ENCODE results near the gene KCNIP1.
"Not testable (repeated sequence)": the region's sequence is repeated elsewhere in the genome, so short reads cannot be mapped to it uniquely, and the experiment has no call there.

KCNIP1 gene

GRCh38 chr5:170545313-170545712 is 41.5 kb downstream of the KCNIP1 start:
- no peak overlapping the region for H3K4me3 ChIP-seq (ENCODE audit: control insufficient read depth, low read depth, low read length)
- TF ChIP-seq CTCF (conservative IDR thresholded peaks at IDR 0.05; ENCODE audit: control insufficient read depth, insufficient read depth, low read depth, low read length) = no peak
- DNase-seq (ENCODE audit: low read depth) = no peak

- no peak overlapping the region for H3K4me3 ChIP-seq (ENCODE audit: control insufficient read depth, low read depth, low read length)
- no peak for DNase-seq (ENCODE audit: low read depth)
- TF ChIP-seq CTCF (conservative IDR thresholded peaks at IDR 0.05; ENCODE audit: control insufficient read depth, insufficient read depth, low read depth, low read length) = no peak
Measured at GRCh38 chr5:170545811-170546210, 42.0 kb downstream of the KCNIP1 start.

GRCh38 chr5:170546282-170546681 is 42.5 kb downstream of the KCNIP1 start:
- DNase-seq (ENCODE audit: low read depth) = no peak
- no peak for TF ChIP-seq CTCF (conservative IDR thresholded peaks at IDR 0.05; ENCODE audit: control insufficient read depth, insufficient read depth, low read depth, low read length)

GRCh38 chr5:170550382-170550781 is 46.6 kb downstream of the KCNIP1 start:
- DNase-seq (ENCODE audit: low read depth); H3K4me3 ChIP-seq (ENCODE audit: control insufficient read depth, low read depth, low read length): not testable (repeated sequence)

More at GRCh38 chr5:170546282-170546681, 42.5 kb downstream of the KCNIP1 start:
- no peak overlapping the region for H3K4me3 ChIP-seq (ENCODE audit: control insufficient read depth, low read depth, low read length)

GRCh38 chr5:170551076-170551475 is 47.3 kb downstream of the KCNIP1 start:
- no peak overlapping the region for H3K4me3 ChIP-seq (ENCODE audit: control insufficient read depth, low read depth, low read length)
- no peak for DNase-seq (ENCODE audit: low read depth)
- no peak for TF ChIP-seq CTCF (conservative IDR thresholded peaks at IDR 0.05; ENCODE audit: control insufficient read depth, insufficient read depth, low read depth, low read length)

- H3K4me3 ChIP-seq (ENCODE audit: control insufficient read depth, low read depth, low read length) = no peak overlapping the region
- no peak for TF ChIP-seq CTCF (conservative IDR thresholded peaks at IDR 0.05; ENCODE audit: control insufficient read depth, insufficient read depth, low read depth, low read length)
- no peak for DNase-seq (ENCODE audit: low read depth)
Measured at GRCh38 chr5:170551622-170552021, 47.8 kb downstream of the KCNIP1 start.

GRCh38 chr5:170552621-170553115 is 48.8 kb downstream of the KCNIP1 start:
- TF ChIP-seq CTCF (conservative IDR thresholded peaks at IDR 0.05; ENCODE audit: control insufficient read depth, insufficient read depth, low read depth, low read length) = no peak
- peak; percentile 82 for DNase-seq (ENCODE audit: low read depth)
- H3K4me3 ChIP-seq (ENCODE audit: control insufficient read depth, low read depth, low read length) = no peak overlapping the region
